SKM-1 (cell line): ENCODE measurements around the gene LRBA.
"Not testable (repeated sequence)": the region's sequence is repeated elsewhere in the genome, so short reads cannot be mapped to it uniquely, and the experiment has no call there.

Source experiments
- DNase-seq: peaks from one replicate; lab custom pipeline; 2025; ENCODE audit not compliant: unreplicated experiment; lab: John Stamatoyannopoulos, UW

Gene LRBA, protein sequence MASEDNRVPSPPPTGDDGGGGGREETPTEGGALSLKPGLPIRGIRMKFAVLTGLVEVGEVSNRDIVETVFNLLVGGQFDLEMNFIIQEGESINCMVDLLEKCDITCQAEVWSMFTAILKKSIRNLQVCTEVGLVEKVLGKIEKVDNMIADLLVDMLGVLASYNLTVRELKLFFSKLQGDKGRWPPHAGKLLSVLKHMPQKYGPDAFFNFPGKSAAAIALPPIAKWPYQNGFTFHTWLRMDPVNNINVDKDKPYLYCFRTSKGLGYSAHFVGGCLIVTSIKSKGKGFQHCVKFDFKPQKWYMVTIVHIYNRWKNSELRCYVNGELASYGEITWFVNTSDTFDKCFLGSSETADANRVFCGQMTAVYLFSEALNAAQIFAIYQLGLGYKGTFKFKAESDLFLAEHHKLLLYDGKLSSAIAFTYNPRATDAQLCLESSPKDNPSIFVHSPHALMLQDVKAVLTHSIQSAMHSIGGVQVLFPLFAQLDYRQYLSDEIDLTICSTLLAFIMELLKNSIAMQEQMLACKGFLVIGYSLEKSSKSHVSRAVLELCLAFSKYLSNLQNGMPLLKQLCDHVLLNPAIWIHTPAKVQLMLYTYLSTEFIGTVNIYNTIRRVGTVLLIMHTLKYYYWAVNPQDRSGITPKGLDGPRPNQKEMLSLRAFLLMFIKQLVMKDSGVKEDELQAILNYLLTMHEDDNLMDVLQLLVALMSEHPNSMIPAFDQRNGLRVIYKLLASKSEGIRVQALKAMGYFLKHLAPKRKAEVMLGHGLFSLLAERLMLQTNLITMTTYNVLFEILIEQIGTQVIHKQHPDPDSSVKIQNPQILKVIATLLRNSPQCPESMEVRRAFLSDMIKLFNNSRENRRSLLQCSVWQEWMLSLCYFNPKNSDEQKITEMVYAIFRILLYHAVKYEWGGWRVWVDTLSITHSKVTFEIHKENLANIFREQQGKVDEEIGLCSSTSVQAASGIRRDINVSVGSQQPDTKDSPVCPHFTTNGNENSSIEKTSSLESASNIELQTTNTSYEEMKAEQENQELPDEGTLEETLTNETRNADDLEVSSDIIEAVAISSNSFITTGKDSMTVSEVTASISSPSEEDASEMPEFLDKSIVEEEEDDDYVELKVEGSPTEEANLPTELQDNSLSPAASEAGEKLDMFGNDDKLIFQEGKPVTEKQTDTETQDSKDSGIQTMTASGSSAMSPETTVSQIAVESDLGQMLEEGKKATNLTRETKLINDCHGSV (N-terminal part only)

DNA sequence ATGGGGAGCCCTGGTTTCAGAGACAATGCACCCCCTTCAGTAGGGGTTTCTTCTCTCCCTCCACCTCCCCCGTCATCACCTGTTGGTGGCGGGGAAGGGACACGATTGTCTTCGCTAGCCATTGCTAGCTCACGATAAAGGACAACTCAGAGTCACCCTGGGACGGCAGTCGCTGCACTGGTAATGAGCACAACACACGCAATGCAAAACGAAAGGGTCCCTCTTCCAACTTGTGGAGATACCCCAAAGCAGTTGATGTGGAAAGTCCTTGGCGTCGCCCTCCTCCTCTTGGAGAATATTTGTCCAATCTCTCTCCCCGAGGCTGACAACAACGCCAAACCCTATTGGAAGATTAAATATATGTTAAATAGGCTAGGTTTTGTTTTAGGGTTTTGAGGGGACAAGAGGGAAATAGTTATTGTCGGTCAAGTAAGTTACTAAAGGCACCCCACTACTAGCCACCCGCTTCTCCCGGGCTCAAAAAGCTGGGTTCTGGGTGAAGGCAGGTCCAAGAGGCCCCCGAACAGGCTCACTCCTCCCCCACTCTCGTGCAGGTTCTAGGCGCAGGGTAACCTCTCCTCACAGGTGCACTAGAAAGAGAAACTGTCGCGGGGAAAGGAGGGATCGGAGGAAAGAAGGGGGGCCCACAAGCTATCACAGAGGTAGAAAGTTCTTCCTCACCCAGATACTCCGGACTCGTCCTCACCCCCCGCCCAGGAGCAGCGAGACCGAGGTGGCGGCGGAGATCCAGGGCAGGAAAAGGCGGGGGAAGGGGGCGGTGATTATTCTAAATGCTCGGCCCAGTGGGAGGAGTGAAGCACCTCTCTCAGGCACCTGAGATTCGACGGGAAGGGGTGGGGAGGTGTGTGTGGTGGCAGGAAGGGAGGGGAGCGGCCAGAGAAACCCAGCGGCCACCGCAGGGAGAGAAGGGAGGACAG is at the start of gene LRBA:
Gene LRBA, minus strand, starts transcription at position 764 of the 938 bp plus-strand sequence. Its CDS starts 642 bp downstream, at position 122.
- DNase-seq: peak; percentile 67

DNA sequence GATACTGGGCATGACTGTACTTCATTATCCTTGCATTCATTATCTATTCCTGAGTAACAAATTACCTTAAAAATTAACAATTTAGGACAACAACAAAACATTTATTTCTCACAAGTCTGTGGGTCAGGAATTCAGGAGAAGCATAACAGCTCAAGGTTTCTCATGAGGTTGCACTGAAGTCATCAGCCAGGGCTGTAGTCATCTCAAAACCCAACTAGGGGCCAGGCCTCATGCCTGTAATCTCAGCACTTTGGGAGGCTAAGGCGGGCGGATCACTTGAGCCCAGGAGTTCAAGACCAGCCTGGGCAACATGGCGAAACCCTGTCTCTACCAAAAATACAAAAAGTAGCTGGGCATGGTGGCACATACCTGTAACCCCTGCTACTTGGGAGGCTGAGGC is 48.1 kb upstream of the LRBA start:
- not testable (repeated sequence) for DNase-seq

DNA sequence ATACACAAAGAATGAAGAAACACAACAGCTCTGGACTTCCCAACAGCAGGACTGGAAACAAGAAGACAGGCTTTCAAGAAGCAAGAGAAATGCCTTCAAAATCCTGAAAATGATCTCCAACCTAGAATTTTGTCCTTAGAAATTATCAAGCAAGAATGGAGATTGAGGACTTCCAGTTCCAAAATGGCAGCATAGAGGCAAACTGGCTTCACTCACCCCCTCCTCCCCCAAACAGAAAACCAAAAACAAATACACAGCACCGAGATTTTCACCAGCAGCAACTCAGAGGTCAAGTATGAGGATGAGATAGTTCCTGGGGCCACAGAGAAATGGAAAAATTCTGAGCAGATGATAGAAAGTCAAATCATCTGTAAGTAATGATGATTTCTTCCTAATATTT is 40.5 kb upstream of the LRBA start:
- no peak for DNase-seq

DNA sequence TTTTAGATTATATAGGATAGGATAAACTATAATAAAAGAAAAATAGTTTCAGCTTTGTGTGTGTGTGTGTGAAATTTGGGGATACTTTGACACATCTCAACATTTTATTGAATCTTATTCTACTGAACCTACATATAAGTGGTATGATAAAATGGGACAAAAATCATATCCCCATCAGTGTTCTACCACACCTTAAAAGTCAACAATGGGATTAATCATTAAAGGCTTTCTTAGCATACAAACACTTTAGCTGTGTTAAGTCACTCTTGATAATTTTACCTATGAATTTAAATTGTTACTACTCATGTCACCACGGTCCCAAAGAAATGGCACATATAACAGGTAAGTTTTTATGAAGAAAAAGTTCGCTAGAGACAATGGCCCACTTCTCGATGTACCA is 37.7 kb upstream of the LRBA start:
- DNase-seq: no peak

DNA sequence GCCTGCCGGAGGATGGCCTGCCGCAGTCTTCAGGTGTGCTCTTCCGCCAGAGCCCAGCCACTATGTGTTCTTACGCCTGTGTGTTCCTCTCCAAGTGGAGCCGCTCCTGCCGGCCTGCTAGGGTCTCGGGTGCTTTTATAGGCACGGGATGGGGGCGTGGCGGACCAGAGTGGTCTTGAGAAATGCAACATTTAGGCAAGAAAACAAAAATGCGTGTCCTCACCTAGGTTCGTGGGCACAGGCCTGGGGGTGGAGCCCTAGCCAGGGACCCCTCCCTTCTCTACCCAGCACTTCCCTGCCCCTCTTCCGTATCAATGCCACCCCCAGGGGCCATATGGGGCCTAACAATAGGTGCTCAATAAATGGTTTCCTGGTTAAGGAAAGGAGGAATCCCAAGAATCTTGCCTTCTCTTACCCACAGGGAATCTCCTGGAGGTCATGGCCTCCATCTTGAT is 34.4 kb upstream of the LRBA start:
- no peak for DNase-seq

DNA sequence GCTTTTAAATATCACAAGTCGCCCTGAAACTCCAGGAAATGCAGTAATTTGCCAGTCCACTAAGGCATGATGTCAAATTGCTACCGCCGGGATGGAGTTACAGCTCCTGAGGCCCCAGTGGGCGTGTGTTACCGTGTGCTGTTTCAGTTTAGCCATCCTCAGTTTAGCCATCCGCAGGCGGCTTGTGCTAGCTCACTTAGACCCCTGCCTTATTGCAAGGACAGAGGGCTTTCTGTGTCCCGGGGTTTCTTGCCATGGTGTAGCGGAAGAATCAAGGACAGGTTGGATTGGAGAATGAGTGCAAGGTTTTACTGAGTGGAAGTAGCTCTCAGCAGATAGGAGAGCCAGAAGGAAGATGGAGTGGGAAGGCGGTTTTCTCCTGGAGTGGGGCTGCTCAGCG is 33.8 kb upstream of the LRBA start:
- DNase-seq: no peak

DNA sequence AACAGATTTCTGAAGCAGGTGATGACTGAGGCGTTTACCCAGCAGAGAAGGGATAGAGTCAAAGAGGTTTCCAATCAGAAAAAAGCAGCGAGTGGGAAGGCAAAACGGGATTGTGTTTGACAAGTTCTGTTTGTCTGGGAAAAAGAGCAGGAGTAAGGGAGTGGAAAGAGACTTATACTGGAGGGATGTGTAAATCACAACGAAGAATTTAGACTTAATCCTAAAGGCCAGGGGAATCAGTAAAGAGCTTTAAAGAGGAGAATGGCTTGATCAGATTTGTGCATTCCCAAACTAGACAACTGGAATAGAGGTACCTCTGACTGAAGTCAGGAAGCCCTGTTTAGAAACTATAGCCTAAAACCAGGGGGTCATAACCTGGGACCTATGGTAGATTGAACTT is 31.5 kb upstream of the LRBA start:
- DNase-seq: no peak

DNA sequence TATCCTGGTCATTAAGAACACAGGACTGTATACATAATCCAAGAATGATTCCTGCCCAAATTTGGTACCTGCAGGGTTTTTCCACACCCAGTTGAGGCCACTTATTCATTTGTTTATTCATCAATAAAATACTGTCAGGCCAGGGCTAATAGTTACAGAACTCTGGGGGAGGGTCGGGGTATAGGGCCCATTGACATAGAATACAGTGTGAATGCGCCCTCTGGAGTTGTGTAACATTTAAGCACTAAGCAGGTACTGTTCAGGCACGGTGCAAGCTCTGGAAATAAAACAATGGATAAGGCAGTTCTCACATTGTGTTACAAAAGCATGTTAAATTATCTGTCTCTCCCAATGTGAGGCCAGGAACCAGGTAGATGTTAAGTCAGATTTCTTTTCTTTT is 30.8 kb upstream of the LRBA start:
- no peak for DNase-seq

DNA sequence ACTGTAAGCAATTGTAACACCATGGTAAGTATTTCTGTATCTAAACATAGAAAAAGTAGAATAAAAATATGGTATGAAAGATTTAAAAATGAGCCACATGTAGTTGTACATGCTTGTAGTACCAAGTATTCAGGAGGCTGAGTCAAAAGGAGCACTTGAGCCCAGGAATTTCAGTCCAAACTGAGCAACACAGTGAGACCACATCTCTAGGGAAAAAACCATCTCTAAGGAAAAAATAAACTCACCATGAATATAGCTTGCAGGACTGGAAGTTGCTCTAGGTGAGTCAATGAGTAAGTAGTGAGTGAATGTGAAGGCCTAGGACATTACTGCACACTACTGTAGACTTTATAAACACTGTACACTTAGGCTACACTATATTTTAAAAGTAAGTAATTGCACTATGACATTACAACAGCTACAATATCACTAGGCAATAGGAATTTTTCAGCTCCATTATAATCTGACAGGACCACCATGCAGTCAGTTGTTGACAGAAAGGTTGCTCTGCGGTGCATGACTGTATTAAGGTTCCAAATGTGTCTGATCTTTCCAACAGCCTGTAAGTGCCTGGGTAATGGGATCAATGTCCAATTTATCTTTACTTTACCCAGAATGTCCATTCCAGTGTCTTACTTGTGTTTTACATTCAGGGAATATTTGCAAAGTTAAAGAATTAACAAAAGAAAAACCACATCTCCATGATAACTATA is 28.9 kb upstream of the LRBA start:
- DNase-seq: no peak

DNA sequence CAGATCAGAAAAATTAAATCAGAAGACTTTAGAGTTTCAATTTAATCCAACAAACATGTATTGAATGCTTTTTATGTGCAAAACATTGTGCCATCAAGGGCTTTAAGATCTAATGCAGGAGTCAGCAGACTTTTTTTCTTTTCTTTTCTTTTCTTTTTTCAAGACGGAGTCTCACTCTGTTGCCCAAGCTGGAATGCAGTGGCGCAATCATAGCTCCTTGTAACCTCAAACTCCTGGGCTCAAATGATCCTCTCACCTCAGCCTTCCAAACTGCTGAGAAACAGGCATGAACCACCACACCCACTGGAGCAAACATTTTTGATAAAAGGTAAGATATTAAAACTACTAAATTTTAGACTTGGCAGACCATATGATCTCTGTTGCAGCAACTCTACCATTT is 24.6 kb upstream of the LRBA start:
- no peak for DNase-seq

DNA sequence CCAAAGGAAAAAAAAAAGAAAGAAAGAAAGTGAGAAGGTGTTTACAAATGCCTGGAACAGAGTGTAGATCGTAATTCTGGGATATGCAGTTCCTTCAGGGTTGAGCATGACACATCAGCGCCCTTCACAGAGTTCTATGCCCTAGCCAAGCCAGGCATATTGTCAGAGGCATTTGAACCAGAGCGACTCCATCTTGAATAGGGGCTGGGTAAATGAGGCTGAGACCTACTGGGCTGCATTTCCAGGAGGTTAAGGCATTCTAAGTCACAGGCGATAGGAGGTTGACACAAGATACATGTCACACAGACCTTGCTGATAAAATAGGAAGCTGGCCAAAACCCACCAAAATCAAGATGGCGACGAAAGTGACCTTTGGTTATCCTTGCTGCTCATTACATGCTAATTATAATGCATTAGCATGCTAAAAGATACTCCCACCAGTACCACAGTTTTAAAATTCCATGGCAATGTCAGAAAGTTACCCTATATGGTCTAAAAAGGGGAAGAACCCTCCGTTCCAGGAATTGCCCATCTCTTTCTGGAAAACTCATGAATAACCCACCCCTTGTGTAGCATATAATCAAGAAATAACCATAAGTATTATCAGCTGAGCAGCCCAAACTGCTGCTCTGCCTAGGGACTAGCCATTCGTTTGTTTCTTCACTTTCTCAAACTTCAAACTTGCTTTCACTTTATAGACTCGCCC is 23.5 kb upstream of the LRBA start:
- no peak for DNase-seq

DNA sequence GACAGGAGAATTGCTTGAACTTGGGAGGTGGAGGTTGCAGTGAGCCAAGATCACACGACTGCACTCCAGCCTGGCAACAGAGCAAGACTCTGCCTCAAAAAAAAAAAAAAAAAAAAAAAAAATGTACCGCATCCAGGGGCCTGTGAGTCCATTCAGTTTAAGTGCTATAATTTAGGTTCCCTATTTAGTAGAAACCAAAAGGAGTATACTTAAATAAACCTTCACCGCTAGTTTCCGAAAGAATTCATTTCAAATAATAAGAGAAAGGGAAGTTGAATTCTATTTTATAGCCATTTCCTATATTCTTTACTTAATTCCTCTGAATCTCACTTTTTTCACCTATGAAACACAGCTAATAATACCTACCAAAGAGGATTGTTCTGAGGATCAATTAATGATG is 20.8 kb upstream of the LRBA start:
- no peak for DNase-seq

DNA sequence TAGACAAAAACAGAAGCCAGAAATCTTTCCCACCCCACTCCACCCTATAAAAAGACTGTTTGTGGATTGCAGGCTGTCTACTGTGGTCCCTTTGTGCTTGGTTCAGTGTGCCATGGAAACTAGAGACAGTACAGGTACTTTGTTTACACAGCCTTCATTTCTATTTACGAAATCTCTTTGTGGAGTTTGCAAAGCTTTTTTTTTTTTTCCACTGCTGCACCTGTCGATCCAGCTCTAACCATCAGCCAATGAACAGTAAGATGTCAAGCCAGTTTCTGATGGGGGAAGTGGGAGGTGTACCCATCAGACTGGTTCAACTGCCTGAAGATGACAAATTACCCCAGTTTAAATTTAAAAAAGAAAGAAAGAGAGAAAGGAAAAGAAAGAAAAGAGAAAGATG is 20.2 kb upstream of the LRBA start:
- DNase-seq: no peak

DNA sequence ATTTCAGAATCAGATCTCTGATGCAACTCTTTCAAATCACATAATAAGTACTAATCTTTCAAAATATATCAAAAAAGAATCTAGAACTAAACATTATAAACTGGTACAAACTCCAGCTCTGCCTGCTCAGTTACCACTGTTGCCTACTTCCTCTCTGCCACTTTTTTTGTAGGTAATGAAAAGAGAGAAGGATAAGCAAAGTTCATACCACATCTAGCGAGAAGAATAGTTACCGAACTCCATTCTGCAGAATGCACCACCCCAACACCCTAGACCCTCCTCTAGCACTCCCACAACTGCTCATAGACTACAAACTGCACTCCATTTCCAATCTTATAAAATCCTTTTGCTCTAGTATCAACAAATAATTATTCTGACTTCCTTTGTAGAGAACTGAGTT is 19.7 kb upstream of the LRBA start:
- no peak for DNase-seq

DNA sequence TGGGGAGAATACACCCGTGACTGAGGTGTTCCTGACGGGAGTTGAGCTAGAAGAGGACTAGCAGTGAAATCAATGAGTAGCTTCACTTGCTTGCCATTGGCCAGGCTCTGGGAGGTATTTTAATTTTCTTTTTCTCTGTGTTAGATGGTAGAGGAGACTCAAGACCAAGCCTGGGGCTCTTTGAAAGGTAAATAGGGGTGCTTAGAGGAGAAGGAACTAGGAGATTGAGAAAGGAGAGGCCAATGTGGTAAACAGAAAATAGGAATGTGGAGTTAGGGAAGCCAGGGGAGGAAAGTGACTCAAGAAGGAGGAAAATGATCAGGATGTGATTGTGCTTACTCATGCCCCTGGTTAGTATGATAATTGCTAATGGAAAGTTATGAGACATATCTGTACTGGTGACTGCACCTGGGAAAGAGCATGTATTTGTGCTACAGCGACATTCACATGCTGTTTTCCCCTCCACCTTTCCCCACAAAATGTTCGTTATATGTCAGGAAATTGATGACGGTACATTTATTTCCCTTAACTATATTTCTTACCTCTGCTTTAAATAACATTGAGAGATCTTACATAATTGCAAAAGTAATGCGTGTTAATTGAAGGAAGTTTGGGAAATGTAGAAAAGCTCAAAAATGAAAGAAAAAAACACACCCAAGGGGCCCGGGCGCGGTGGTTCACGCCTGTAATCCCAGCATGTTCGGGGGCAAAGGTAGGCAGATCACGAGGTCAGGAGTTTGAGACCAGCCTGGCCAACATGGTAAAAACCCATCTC is 16.9 kb upstream of the LRBA start:
- no peak for DNase-seq

DNA sequence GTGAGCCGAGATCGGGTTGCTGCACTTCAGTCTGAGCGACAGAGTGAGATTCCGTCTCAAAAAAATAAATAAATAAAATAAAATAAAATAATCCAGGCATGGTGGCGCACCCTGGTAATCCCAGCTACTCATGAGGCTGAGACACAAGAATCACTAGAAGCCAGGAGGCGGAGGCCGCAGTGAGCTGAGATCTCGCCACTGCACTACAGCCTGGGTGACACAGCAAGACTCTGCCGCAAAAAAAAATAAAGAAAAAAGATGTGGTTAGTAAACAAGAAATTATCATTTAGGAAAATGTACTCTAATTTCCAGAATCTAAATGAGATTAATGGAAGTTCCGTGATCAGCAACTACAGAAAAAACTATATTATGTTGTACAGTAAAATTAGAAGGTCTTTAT is 14.5 kb upstream of the LRBA start:
- no peak for DNase-seq

DNA sequence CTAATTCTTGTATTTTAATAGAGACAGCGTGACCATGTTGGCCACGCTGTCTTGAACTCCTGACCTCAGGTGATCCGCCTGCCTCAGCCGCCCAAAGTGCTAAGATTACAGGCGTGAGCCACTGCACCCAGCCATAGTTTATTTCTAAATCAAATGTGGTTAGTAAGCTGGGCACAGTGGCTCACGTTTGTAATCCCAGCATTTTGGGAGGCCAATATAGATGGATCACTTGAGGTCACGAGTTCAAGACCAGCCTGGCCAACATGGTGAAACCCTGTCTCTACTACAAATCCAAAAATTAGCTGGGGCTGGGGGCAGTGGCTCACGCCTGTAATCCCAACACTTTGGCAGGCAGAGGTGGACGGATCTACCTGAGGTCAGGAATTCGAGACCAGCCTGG is 13.9 kb upstream of the LRBA start:
- DNase-seq: not testable (repeated sequence)

DNA sequence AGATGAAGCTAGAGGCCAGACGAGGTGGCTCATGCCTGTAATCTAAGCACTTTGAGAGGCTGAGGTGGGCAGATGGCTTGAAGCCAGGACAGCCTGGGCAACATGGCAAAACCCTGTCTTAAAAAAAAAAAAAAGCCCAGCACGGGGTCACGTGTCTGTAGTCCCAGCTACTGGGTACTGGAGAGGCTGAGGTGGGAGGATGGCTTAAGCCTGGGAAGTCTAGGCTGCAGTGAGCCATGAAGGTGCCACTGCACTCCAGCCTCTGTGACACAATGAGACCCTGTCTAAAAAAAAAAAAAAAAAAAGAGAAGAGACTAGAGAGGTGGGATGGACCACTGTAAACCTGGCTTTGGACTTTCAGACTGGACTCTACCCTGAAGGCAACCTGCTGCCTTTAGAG is 10.7 kb upstream of the LRBA start:
- no peak for DNase-seq
